CD4-positive, alpha-beta T cell treated with Interleukin-6 at 100 ng/mL for 8 hours (primary cell): ENCODE measurements around the gene HIC1.
A peak's percentile ranks its signal among the peaks of the same experiment; 100 is the strongest.
"Not testable (repeated sequence)": the region's sequence is repeated elsewhere in the genome, so short reads cannot be mapped to it uniquely, and the experiment has no call there.

Experiments
- DNase-seq: peaks from one replicate; pipeline ENCODE4 v3.0.0-alpha.2; 2020; ENCODE audit warnings: mixed read lengths, low spot score

Gene HIC1, protein sequence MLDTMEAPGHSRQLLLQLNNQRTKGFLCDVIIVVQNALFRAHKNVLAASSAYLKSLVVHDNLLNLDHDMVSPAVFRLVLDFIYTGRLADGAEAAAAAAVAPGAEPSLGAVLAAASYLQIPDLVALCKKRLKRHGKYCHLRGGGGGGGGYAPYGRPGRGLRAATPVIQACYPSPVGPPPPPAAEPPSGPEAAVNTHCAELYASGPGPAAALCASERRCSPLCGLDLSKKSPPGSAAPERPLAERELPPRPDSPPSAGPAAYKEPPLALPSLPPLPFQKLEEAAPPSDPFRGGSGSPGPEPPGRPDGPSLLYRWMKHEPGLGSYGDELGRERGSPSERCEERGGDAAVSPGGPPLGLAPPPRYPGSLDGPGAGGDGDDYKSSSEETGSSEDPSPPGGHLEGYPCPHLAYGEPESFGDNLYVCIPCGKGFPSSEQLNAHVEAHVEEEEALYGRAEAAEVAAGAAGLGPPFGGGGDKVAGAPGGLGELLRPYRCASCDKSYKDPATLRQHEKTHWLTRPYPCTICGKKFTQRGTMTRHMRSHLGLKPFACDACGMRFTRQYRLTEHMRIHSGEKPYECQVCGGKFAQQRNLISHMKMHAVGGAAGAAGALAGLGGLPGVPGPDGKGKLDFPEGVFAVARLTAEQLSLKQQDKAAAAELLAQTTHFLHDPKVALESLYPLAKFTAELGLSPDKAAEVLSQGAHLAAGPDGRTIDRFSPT

DNA sequence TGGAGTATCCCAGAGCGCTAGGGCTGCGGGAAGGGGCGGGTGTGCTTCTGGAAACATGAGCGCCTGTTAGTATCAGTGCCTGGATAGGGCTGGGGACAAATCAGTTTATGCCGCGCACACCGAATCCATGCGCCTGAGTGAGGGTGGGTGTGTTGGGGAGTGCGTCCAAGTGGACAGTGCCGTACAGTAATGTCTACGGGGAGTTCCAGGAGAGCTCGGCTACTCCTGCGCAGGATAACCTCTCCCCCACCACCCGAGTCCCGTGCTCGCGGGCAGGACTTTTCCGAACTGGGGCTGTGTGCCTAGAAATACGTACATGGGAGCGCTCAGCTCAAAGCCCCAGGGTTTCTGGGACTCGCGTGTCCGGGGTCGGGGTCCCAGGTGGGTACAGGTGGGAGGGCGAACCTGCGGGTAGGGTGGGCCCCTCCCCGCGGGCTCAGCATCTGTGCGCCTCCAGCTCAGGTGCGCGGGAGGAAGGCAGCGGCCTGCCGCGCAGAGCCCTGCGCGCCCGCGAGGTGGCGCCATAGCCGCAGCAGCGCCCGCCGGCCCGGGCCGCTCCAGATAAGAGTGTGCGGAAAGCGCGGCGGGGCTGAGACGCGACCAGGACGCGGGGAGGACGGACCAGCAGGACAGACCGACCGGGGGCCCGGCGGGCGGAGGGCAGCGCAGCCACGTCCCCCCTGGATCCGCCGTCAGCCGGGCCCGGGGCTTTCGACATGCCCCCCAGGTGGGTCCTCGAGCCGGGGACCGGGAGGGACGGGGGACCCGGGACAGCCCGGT, at the start of gene HIC1:
Gene HIC1 (plus strand): TSS at position 592 of the 780 bp plus-strand sequence. CDS start 1,588 bp downstream, outside the sequence.
- DNase-seq: peak; percentile 68

DNA sequence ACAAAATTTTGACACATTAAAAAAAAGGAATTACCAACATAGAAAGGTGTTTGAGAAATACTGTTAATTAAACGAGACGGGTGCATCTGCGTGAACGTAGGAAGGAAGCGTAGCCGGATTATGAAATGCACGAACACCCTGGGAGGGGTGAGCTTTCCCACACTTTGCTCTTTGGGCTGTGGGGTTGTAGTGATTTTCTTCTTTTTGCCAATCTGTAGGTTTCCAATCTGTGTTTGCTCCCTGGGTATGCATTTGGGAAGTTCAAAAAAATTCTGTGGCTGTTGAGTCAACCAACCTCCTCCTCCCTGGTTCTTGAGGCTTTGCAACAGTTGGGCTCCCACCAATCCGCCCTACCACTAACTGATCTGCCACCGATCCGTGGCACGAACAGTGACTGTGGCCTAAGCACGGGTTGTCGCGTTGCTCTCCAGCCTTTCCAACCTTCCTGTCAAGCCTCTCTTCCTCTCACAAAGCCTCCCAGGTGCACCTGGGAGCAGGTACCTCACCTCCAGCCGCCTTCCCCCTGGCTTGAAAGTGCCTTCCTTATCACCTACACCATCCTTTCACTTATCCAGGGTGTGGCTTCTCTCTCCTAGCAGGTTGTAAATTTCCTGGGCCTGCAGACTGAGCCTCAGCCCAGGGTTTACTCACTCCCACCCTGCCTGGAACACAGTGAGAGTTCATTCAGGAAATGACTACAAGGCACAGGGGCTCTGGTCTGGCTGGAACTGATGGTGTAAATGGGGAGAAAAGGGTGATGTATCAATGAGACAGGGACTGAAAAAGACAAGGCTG, 46.4 kb upstream of the HIC1 start:
- no peak for DNase-seq

DNA sequence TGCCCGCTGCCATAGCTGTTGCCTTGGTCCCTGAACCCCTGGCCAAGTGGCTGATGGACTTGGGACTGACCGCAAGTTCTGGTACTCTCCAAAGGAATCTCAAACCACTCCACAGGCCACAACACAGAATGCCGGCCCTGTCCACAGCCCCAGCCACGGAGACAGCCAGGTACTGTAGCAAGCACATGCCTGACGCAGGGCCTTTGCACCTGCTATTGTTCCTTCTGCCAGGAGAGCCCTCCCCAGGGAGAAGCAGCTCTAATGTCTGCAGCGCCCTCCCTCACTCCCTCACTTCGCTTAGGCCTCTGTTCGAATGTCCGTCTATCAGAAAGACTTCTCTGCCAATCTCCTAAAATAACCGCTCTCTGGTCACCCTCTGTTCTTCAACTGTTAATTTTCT, 45.2 kb upstream of the HIC1 start:
- no peak for DNase-seq

DNA sequence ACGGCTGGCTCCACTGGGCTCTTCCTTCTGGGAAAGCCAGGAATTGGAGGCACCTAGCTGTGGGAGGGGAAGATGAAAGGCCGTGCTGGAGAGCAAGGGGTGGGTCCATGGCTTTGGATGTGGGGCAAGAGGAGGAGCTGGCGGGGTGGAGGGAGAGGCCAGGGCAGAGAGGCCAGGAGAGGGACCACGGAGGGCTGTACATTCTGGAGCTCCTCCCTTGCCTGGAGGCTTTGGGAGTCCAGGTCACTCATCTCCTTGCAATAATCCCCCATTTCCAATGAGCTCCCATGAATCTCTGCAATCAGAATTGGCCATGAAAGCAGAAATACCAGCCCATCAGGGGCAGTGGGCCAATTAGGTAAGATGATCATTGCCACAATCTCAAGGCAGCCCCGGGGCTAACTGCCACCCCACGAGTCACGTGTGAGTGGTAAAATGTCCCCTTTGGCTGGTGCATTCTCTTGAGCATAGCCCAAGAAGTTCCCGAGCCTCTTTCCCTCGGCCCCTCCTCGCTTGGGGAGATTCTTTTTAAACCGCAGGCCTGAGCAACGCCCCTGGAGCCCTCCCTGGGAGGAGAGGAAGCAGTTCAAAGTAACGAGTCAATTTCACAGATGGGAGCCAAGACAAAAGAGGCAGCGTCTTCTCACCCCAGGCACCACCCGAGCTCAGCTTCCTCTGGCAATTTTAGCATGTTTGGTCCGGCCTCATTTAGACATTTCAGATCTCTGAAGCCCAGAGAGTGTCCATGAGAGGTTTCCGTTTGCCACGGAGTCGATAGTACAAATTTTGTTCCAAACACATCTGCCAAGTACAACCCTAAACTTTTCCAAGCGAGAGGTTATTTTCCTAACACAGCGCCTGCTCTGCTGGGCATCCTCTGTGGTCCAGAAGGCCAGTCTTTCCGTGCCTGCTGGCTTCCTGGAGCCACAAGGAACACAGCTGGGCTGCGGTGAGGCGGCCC, 43.2 kb upstream of the HIC1 start:
- DNase-seq: no peak

DNA sequence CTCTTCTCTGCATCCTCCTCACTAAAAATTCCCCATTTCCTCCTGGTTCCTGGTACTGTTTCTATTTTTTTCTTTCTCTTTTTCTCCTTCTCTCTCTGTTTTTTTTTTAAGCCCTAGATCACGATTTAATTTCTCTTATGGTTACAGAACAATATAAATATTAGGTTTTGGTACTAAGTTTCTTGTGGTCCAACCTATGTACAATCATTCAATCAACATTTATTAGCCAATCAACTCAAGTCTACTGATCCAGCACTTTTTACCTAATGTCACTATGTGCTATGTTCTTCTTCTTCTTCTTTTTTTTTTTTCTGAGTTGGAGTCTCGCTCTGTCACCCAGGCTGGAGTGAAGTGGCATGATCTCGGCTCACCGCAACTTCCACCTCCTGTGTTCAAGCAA, 42.4 kb upstream of the HIC1 start:
- no peak for DNase-seq

DNA sequence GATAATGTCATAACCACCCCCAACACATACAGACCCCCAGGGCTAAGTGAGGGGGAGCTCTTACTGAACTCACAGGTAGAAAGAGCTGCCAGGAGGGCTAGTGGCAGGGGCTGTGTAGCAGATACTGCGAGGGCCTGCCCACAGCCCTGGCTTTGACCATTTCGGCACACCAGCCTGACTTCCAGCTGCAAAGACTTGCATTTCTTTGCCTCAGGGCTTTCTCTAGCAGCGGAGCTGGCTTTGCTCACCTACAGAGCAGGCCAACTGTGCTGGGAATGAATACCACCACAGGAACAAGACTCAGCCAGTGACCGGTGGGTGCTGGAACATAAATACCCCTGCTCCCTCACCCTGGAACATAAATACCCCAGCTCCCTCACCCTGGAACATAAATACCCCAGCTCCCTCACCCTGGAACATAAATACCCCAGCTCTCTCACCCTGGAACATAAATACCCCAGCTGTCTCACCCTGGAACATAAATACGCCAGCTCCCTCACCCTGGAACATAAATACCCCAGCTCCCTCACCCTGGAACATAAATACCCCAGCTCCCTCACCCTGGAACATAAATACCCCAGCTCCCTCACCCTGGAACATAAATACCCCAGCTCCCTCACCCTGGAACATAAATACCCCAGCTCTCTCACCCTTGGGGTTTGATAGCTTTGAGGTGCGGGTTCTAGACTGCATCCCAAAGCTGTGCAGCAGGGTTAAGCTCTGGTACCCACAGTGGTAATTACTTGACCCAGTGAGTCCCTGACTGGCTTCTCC, 41.5 kb upstream of the HIC1 start:
- not testable (repeated sequence) for DNase-seq

DNA sequence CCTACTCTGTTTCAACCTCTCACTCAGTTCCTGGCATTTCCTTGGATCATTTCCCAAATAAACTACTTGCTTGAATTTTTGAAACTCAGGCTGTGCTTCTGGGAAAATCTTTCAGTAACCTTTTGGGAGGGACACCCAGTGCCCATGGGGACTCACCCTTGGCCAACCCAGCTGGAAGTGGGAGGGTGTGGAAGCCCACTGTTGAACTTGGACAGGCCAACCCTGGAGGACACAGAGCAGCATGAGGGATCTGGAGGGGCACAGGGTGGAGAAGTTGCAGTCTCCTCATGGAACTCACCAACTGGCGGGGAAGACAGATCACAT, 40.9 kb upstream of the HIC1 start:
- no peak for DNase-seq

DNA sequence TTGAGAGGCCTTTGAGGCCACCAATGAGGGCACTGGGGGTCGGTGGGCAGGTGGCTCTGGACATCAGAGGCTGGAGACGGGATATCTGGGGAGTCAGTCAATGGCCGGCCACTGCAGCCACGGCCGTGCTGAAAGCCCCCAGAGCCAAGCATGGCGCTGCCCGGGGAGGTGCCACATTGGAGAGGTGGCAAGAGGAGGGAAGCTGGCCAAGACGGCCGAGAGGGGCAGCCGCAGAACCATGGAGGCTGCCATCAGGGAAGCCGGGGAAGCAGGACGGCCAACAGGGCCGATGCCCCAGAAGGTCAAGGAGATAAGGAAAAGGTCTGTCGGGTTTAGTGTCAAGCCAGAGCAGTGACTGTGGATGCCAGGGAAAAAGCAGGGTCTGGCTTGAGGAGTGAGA, 39.6 kb upstream of the HIC1 start:
- no peak for DNase-seq

DNA sequence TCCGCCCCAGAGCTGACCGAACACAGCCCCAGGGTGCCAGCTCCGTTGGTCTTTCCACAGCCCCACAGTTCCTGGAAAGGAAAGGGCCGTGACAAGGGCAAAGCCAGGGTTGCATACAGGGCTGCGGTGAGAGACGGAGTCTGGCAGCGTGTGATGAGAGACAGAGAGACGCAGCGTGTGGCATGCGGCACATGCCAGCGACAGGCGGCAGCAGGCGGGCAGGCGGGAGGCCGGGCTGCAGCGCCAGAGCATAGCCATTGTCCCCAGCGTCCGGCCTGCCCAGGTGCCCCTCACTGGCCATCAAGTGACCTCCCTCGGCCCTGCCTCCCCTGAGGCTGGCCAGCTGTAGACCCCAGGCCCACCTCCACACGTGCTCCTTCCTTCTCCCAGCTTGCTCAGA, 38.4 kb upstream of the HIC1 start:
- DNase-seq: no peak

DNA sequence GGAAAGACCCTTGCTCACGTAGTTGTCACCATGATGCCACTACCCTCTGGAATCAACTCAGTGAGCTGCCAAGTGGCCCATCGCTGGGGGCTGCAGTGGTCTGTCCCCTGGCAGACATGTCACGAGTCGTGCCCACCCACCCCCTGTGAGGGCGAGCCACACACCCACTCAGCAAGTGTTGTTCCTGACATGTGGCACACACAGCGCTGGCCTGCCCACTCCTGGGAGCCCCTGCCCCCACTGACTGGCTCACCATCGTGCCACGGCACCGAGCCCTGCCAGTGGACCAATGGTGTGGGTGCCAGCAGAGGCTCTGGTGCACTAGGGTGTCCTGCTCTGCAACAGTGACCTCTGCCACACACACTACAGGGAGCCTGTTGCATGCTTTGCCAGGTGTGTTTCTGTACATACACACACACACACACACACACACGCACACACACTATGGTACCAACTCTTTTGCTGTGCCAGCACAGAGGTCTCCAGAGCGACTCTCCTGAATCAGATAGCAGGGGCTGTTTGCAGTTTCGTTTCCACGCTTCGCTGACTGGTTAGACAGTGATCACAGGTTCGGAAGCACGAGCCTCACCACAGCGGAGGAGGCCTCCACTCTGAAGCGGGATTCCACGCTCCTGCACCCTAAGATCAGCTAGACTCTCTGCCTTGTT, 37.5 kb upstream of the HIC1 start:
- no peak for DNase-seq

DNA sequence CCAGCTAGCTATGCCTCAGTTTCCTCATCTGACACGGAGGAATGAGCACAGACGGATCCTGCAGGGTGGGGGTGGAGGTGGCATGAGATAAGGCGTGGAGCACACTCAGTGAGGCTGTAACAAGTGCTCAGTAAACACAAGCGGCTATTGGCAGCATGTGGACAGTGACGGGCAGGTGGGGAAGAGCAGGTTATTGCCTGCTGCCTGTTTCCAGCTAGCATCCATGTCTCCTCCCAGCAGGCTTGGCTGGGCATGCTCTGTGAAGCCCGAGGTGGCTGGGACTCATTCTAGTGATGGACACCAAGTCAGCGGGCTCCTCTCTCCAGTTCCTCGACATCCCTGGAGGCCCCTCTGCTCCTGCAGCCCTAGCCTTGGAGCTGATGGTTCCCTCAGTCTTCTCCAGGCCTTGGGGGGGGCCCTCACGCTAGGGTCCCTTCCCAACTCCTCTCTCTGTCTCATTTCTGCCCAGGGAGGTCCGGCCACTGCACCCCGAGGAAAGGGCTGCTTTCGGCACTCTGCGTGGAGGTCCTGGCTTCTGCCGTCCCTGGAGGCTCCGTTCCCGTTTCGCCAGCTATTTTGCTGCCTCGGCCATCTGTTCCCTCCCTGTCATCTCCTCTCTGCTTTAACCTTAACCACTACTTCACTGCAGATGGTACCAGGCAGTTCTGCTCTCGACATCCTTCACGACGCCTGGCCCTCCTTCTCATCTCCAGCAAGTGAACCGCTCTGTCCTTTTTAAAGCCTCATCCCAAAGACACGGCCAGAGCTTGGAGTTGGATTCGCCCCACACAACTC, 36.0 kb upstream of the HIC1 start:
- DNase-seq: no peak

DNA sequence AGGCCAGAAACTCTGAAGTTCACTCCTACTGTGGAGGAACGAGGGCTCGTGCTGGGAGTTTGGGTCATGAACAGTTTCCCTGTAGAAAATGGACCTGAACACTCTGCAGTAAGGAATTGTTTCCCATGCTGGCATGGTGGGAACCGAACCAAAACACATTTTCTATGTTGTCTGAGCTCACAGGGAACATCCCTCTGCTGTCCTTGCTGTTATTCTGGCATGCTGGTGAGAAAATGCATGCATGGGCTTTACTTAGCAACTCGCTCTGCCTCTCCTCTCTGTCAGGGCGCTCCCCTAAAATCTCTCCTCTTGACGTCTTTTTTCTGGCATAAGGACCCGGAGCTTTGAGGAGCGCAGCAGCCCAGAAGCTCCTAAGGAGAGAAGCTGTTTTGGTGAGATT, 35.2 kb upstream of the HIC1 start:
- DNase-seq: no peak

DNA sequence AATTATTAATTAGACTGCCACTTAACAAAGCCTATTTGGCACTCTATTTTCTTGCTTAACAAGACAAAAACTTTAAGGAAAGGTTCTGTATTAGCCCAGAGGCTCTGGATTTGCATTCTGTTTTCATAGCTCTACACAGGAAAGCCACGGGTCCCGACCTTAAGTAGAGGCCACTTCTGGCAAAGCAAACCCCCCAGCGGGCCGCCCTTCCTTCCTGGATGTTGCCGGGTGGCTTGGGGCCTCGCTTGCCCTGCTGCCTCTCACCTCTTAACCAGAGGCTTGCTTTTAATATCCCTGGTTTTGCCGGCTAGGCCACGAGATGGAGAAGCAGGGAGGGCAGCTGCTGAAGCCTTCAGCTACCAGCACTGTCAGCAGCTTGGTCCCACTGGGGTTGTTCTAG, 34.2 kb upstream of the HIC1 start:
- DNase-seq: no peak

DNA sequence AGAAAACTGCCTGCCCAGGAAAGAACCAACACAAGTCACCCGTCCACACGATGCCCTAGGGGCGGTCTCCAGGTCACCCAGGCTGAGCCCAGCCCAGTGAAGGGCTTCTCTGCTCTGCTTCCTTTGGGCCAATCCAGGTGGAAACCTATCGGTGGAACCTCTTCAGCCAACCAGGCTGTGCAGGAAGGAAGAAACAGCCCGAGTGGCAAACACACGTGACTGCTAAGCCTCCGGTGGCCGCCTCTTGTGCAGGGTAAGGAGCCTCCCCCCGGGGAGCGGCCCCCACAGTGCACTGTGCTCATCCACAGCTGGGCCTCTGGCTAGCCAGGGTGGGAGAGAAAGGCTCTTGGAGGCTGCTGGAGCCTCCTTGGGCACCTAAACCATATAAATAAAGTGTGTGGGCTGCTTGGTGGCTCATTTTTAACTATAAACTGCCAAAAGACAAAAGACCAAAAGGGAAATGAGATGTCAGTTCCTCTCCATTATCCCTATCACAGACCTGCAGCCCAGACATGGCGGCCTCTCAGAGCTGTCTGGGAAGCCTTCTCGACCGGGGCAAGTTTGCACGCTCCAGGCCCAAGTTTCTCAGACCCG, 32.2 kb upstream of the HIC1 start:
- DNase-seq: no peak

DNA sequence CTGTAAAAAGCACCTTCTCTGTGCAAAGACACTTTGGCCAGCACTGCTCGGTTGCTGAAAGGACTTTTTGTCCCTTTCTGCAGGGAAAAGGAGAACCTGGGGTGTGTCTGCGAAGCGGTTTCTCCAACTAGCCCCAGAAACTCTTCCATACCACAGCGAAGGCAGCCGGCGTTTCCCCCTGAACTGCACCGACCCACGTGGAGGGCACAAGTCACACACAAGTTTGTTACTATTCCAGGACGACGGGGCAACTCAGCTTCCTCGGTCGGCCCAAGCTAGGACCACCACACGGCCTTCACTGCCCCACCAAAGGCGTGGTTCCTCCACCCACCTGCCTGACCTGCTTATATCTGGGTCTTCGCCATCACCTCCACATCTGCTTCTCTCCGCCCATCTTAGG, 31.6 kb upstream of the HIC1 start:
- DNase-seq: no peak

DNA sequence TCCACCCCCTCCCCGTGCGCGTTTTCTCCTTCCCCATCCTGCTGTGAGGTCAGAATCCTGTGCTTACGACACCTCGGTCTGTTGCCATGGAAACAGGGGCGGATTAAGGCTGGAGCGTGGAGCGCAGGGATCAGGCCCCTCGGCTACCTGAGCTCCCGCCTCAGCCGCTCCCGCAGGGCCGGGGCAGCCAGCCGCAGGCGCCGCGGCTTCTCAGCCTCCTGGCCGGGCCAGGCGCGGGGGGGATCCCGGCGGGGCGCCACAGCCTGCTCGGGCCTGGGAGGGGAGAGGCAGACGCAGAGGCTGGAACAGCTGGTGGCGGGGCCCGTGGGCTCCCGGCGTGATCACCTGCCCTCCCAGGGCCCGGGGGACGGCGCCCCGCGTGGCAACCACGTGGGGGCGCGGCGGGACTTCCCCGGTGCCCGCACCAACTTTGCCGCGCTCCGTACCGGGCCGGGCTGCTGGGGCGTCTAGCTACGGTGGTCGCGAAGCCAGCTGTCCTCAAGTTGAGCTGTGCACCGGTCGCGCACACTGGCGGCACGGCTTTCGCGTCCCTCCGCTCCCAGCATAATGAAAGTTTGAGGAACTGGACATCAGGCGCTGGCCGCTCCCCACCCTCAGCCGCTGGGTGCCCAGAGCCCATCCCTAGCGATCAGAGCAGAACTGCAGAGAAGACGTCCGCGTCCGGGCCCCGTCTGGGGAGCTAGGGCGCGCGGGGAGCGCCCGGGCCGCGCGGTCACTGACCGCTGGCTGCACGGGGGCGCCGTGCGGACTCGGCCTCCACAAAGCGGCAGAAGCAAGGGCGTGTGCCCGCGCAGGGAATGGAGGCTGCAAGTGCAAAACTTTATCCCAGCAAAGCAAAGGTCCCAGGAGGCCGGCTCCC, 31.0 kb upstream of the HIC1 start:
- DNase-seq: no peak

DNA sequence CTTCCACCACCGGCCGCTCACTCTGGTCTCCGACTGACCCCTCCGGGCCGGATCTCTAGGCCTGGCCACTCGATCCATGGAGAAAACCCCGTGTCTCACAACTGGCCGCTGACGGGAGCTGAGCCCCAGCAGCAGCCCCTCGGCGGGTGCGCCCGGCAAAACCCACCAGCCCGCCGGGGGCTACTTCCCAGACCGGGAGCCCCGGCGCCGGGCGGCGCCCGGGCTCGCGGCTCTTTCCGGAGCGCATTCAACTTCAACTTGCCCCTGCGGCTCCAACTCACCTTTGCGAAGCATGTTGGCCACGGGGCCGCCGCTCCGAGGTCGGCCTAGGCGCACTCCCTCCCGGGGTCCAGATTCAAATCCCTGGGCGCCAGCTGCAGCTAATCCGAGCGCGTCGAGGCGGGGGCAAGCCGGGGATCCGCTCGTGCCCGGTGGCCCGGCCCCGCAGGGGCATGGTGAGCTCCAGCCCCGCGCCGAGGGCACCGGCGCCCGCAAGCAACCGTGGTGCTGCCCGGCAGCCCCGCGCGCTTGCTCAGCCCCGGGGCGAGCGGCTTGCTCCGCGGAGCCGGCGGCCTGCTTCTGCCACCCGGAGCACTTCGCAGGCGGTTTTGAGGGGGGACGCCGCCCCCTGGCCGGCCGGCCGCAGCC, 30.2 kb upstream of the HIC1 start:
- DNase-seq: no peak
